Stimulated activated effector memory CD8-positive, alpha-beta T cell treated with anti-CD3 and anti-CD28 coated beads, Interleukin-12 subunit alpha, Interleukin-12 subunit beta, amount 100 ng/mL, for 72 hours (primary cell): ENCODE results near the gene CMTM7.
A peak's percentile ranks its signal among the peaks of the same experiment; 100 is the strongest.

Experiments
- ATAC-seq: fragments of 150-1000 bp; cut with Tn5 transposase; 2 replicates; pipeline ENCODE4 v1.10.0; 2021
- DNase-seq, 2 donors: peaks; one replicate each; pipeline ENCODE4 v3.0.0; 2021 to 2022; ENCODE audit warnings: low spot score in 2 of 2
- H3K27ac Mint-ChIP-seq: one replicate; pipeline ENCODE4 v1.8.0; 2022; ENCODE audit warnings: mild to moderate bottlenecking, mixed read lengths
- H3K36me3 Mint-ChIP-seq: one replicate; pipeline ENCODE4 v1.8.0; 2022; ENCODE audit warnings: mild to moderate bottlenecking, mixed read lengths
- H3K4me1 Mint-ChIP-seq: one replicate; pipeline ENCODE4 v1.8.0; 2022; ENCODE audit warnings: mixed read lengths
- H3K4me3 Mint-ChIP-seq: one replicate; pipeline ENCODE4 v1.8.0; 2022; ENCODE audit warnings: mild to moderate bottlenecking, mixed read lengths
- H3K9me3 Mint-ChIP-seq: one replicate; pipeline ENCODE4 v1.8.0; 2022; ENCODE audit warnings: mixed read lengths

Gene CMTM7

GRCh38 chr3:32493437-32494414 lies 102.1 kb downstream of the CMTM7 start:
- Mint-ChIP-seq H3K27ac (no peak overlapping the region), H3K36me3 (peaks cover 45% of the 10 kb centered on the region), H3K9me3 (no peaks in the 10 kb centered on the region), H3K4me3 (no peak overlapping the region), H3K4me1 (peaks cover 16% of the 10 kb centered on the region)
- DNase-seq: no peak
- ATAC-seq: peak; percentile 86

GRCh38 chr3:32495085-32495484 lies 103.4 kb downstream of the CMTM7 start:
- no peak overlapping the region for H3K4me3 Mint-ChIP-seq

GRCh38 chr3:32495609-32496008 lies 104.0 kb downstream of the CMTM7 start:
- Mint-ChIP-seq H3K4me1 (peaks cover 29% of the 10 kb centered on the region), H3K36me3 (peaks cover 64% of the 10 kb centered on the region), H3K9me3 (no peaks in the 10 kb centered on the region), H3K27ac (no peak overlapping the region), H3K4me3 (no peak overlapping the region)
- no peak for DNase-seq
- no peak for ATAC-seq

More at GRCh38 chr3:32495085-32495484, 103.4 kb downstream of the CMTM7 start:
- no peak overlapping the region for H3K27ac Mint-ChIP-seq
- H3K36me3 Mint-ChIP-seq: peaks cover 58% of the 10 kb centered on the region
- H3K9me3 Mint-ChIP-seq: no peaks in the 10 kb centered on the region
- peaks cover 24% of the 10 kb centered on the region for H3K4me1 Mint-ChIP-seq
- DNase-seq (no peak), ATAC-seq (no peak)

GRCh38 chr3:32498252-32498651 lies 106.6 kb downstream of the CMTM7 start:
- ATAC-seq: no peak
- peak overlapping the region; percentile 44 for H3K4me3 Mint-ChIP-seq

GRCh38 chr3:32498992-32499391 lies 107.3 kb downstream of the CMTM7 start:
- peaks cover 81% of the 10 kb centered on the region for H3K36me3 Mint-ChIP-seq
- H3K4me1 Mint-ChIP-seq: peaks cover 40% of the 10 kb centered on the region
- no peak overlapping the region for H3K4me3 Mint-ChIP-seq
- no peak overlapping the region for H3K27ac Mint-ChIP-seq
- no peak for ATAC-seq
- no peak for DNase-seq
- no peaks in the 10 kb centered on the region for H3K9me3 Mint-ChIP-seq

More at GRCh38 chr3:32498252-32498651, 106.6 kb downstream of the CMTM7 start:
- Mint-ChIP-seq H3K9me3 (no peaks in the 10 kb centered on the region), H3K4me1 (peaks cover 36% of the 10 kb centered on the region), H3K27ac (peak overlapping the region; percentile 71), H3K36me3 (peaks cover 81% of the 10 kb centered on the region)
- DNase-seq: no peak

GRCh38 chr3:32499585-32499984 lies 107.9 kb downstream of the CMTM7 start:
- no peak for ATAC-seq
- no peak for DNase-seq
- H3K27ac Mint-ChIP-seq: peak overlapping the region; percentile 96
- no peaks in the 10 kb centered on the region for H3K9me3 Mint-ChIP-seq
- H3K4me1 Mint-ChIP-seq: peaks cover 40% of the 10 kb centered on the region
- H3K4me3 Mint-ChIP-seq: peak overlapping the region; percentile 95
- peaks cover 77% of the 10 kb centered on the region for H3K36me3 Mint-ChIP-seq

GRCh38 chr3:32500231-32500630 lies 108.6 kb downstream of the CMTM7 start:
- Mint-ChIP-seq H3K36me3 (peaks cover 70% of the 10 kb centered on the region), H3K4me1 (peaks cover 40% of the 10 kb centered on the region), H3K27ac (peak overlapping the region; percentile 96), H3K4me3 (peak overlapping the region; percentile 95), H3K9me3 (no peaks in the 10 kb centered on the region)
- ATAC-seq: no peak
- no peak for DNase-seq

GRCh38 chr3:32500880-32501782 lies 109.5 kb downstream of the CMTM7 start:
- no peak for DNase-seq
- peaks cover 61% of the 10 kb centered on the region for H3K36me3 Mint-ChIP-seq
- H3K4me1 Mint-ChIP-seq: peaks cover 40% of the 10 kb centered on the region
- H3K27ac Mint-ChIP-seq: peak overlapping the region; percentile 96
- no peaks in the 10 kb centered on the region for H3K9me3 Mint-ChIP-seq
- H3K4me3 Mint-ChIP-seq: peak overlapping the region; percentile 95
- ATAC-seq: peak; percentile 5

GRCh38 chr3:32501783-32502117 lies 110.1 kb downstream of the CMTM7 start:
- H3K36me3 Mint-ChIP-seq: peaks cover 55% of the 10 kb centered on the region
- peaks cover 34% of the 10 kb centered on the region for H3K4me1 Mint-ChIP-seq
- ATAC-seq: no peak

GRCh38 chr3:32502118-32502945 lies 110.7 kb downstream of the CMTM7 start, which contains the start of gene CMTM6:
Gene CMTM6 (minus strand): TSS chr3:32502852. CDS start chr3:32502745, 107 bp downstream.
- H3K9me3 Mint-ChIP-seq: no peaks in the 10 kb centered on the region
- ATAC-seq (peak; percentile 87), DNase-seq (peak; percentile 58 to 85)
- H3K27ac Mint-ChIP-seq: peak within 1 kb of the TSS; percentile 96
- H3K4me3 Mint-ChIP-seq: peak within 1 kb of the TSS; percentile 95
- peaks cover 31% of the 10 kb centered on the region for H3K4me1 Mint-ChIP-seq
- H3K36me3 Mint-ChIP-seq: peaks cover 50% of the 10 kb centered on the region

More at GRCh38 chr3:32501783-32502117, 110.1 kb downstream of the CMTM7 start:
- no peak for DNase-seq
- H3K9me3 Mint-ChIP-seq: no peaks in the 10 kb centered on the region
- peak overlapping the region; percentile 95 for H3K4me3 Mint-ChIP-seq
- H3K27ac Mint-ChIP-seq: peak overlapping the region; percentile 96

GRCh38 chr3:32502946-32503286 lies 111.3 kb downstream of the CMTM7 start:
- peak overlapping the region; percentile 95 for H3K4me3 Mint-ChIP-seq
- peak; percentile 4 for ATAC-seq
- H3K36me3 Mint-ChIP-seq: peaks cover 44% of the 10 kb centered on the region
- H3K27ac Mint-ChIP-seq: peak overlapping the region; percentile 96
- H3K9me3 Mint-ChIP-seq: no peaks in the 10 kb centered on the region
- DNase-seq: no peak
- H3K4me1 Mint-ChIP-seq: peaks cover 30% of the 10 kb centered on the region
